Measurements from ENCODE around the gene DARS1. TPM values are rescaled to one million over a fixed set of nuclear protein-coding genes. Genes with fewer than 3 reads are reported as not detected.
"Not testable (repeated sequence)": the region's sequence is repeated elsewhere in the genome, so short reads cannot be mapped to it uniquely, and the experiment has no call there.

The DARS1 gene
- total RNA-seq, 2 experiments from 2014 or later: 147 to 151 TPM

- Mint-ChIP-seq H3K9me3 (no peaks in the 10 kb centered on the region), H3K4me3 (no peak overlapping the region), H3K4me1 (peaks cover 15% of the 10 kb centered on the region), H3K27ac (no peak overlapping the region), H3K36me3 (ENCODE audit: low read depth) (peaks cover 29% of the 10 kb centered on the region), H3K27me3 (no peaks in the 10 kb centered on the region)
- DNase-seq: no peak
- CTCF ChIA-PET: interaction anchor here (0.7 to 7.0 kb wide), 33 partner anchors 8 to 509 kb away, joined by 3 to 263 read pairs (median 4); partner anchors contain the start of gene CXCR4
- POLR2A ChIA-PET: interaction anchor here (0.7 to 3.0 kb wide), 8 partner anchors 11 to 470 kb away, joined by 3 to 12 read pairs (median 5); partner anchors contain the start of gene DARS1
Observed at GRCh38 chr2:135914485-135914884, 70.9 kb downstream of the DARS1 start.

GRCh38 chr2:135913727-135914365 lies 71.6 kb downstream of the DARS1 start:
- ChIA-PET CTCF (interaction anchor here (0.7 to 7.0 kb wide), 39 partner anchors 10 to 824 kb away, joined by 3 to 263 read pairs (median 4); partner anchors contain the start of gene CXCR4), POLR2A (interaction anchor here (0.6 to 3.0 kb wide), 12 partner anchors 10 to 471 kb away, joined by 3 to 12 read pairs (median 4); partner anchors contain the start of genes DARS1 and MCM6)
- no peak overlapping the region for H3K4me3 Mint-ChIP-seq
- no peaks in the 10 kb centered on the region for H3K9me3 Mint-ChIP-seq
- no peak overlapping the region for H3K27ac Mint-ChIP-seq
- H3K27me3 Mint-ChIP-seq: no peaks in the 10 kb centered on the region
- peaks cover 15% of the 10 kb centered on the region for H3K4me1 Mint-ChIP-seq
- DNase-seq: peak; percentile 38
- peaks cover 34% of the 10 kb centered on the region for H3K36me3 Mint-ChIP-seq (ENCODE audit: low read depth)

GRCh38 chr2:135909976-135910375 lies 75.5 kb downstream of the DARS1 start:
- Mint-ChIP-seq H3K27ac (no peak overlapping the region), H3K4me1 (peaks cover 6% of the 10 kb centered on the region), H3K36me3 (ENCODE audit: low read depth) (peaks cover 56% of the 10 kb centered on the region), H3K9me3 (no peaks in the 10 kb centered on the region), H3K27me3 (no peaks in the 10 kb centered on the region), H3K4me3 (no peak overlapping the region)
- POLR2A ChIA-PET: interaction anchor here (1.5 kb wide), 1 partner anchor 472 kb away, joined by 4 read pairs; no protein-coding TSS in a partner anchor
- no peak for DNase-seq
- CTCF ChIA-PET: interaction anchor here (2.0 kb wide), 1 partner anchor 474 kb away, joined by 8 read pairs; no protein-coding TSS in a partner anchor

DNA sequence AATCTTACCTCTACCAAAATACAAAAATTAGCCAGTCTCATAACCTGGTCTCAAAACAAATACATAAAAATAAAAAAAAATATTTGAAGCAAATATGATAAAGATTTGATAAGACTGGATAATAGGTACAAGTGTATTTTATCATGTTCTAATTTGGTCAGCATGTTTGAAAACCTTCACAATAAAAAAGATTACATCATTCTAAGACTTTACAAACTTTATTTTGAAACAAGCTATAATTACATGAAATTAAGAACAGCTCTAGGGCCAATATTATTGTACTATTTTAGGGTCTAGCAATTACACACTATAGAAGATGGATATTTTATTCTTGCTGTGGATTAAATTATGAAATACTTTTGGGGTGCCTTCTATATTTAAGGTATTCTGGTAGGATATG lies 79.7 kb downstream of the DARS1 start:
- Mint-ChIP-seq H3K36me3 (ENCODE audit: low read depth) (peaks cover 59% of the 10 kb centered on the region), H3K9me3 (no peaks in the 10 kb centered on the region), H3K27me3 (no peaks in the 10 kb centered on the region), H3K4me3 (no peak overlapping the region), H3K27ac (no peak overlapping the region), H3K4me1 (peaks cover 1% of the 10 kb centered on the region)
- DNase-seq: no peak
- POLR2A ChIA-PET: interaction anchor here (1.2 kb wide), 1 partner anchor 30 kb away, joined by 3 read pairs; no protein-coding TSS in a partner anchor
- CTCF ChIA-PET: no interaction called here

DNA sequence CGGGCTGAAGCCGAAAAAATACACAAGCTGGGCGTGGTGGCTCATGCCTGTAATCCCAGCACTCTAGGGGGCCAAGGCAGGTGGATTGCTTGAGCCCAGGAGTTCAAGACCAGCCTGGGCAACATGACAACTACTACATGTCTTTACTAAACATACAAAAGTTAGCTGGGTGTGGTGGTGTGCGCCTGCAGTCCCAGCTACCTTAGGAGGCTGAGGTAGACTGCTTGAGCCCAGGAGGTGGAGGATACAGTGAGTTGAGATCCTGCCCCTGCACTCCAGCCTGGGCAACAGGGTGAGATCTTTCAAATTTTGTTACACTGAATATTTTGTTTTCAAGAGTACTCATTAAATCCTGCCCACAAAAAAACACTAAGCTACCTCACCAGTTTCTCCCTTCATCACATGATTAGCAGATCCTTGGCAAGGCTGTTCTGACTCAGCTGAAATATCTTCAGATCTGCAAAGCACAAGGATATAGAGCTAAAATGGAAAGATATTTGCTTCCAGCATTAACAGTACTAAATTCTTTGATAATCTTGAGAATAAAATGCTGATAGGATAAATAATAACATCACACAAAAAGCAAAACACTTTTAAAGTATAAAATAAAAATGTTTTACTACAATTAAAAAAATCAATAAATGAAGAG lies 81.0 kb downstream of the DARS1 start:
- peaks cover 1% of the 10 kb centered on the region for H3K4me1 Mint-ChIP-seq
- no peak overlapping the region for H3K27ac Mint-ChIP-seq
- ChIA-PET POLR2A (interaction anchor here (0.9 to 1.7 kb wide), 2 partner anchors 9 to 10 kb away, joined by 4 read pairs; no protein-coding TSS in a partner anchor), CTCF (interaction anchor here (0.6 to 2.0 kb wide), 2 partner anchors 10 to 480 kb away, joined by 3 to 9 read pairs; no protein-coding TSS in a partner anchor)
- DNase-seq: no peak
- H3K36me3 Mint-ChIP-seq (ENCODE audit: low read depth): peaks cover 56% of the 10 kb centered on the region
- no peaks in the 10 kb centered on the region for H3K27me3 Mint-ChIP-seq
- no peaks in the 10 kb centered on the region for H3K9me3 Mint-ChIP-seq
- H3K4me3 Mint-ChIP-seq: no peak overlapping the region

GRCh38 chr2:135903650-135904049 lies 81.8 kb downstream of the DARS1 start:
- ChIA-PET CTCF (interaction anchor here (0.6 to 2.0 kb wide), 2 partner anchors 10 to 481 kb away, joined by 3 to 9 read pairs; no protein-coding TSS in a partner anchor), POLR2A (interaction anchor here (1.7 kb wide), 1 partner anchor 11 kb away, joined by 4 read pairs; no protein-coding TSS in a partner anchor)
- Mint-ChIP-seq H3K9me3 (no peaks in the 10 kb centered on the region), H3K36me3 (ENCODE audit: low read depth) (peaks cover 56% of the 10 kb centered on the region), H3K4me1 (peaks cover 1% of the 10 kb centered on the region), H3K4me3 (no peak overlapping the region), H3K27ac (no peak overlapping the region), H3K27me3 (no peaks in the 10 kb centered on the region)
- no peak for DNase-seq

DNA sequence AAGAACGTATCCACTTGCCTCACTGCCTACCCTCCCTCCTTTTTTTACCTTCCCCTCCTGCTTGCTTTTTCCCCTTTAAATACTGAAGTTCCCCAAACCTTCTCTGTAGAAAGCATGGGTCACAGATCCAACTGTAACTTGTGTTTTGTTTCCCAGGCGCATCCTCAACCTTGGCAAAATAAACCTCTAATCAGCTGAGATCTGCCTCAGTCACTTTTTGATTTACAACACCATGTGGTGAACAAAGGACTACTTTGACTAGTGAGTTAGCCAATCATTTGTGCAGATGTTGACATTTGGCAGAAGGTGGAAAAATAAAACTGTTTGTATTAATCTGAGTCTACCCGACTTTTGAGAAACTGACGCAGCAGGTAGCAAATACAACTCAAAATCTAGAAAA lies 85.9 kb downstream of the DARS1 start:
- no peaks in the 10 kb centered on the region for H3K27me3 Mint-ChIP-seq
- ChIA-PET POLR2A (no interaction called here), CTCF (no interaction called here)
- H3K4me3 Mint-ChIP-seq: no peak overlapping the region
- H3K9me3 Mint-ChIP-seq: no peaks in the 10 kb centered on the region
- H3K36me3 Mint-ChIP-seq (ENCODE audit: low read depth): peaks cover 36% of the 10 kb centered on the region
- H3K4me1 Mint-ChIP-seq: peaks cover under 1% of the 10 kb centered on the region
- no peak overlapping the region for H3K27ac Mint-ChIP-seq
- DNase-seq: no peak

DNA sequence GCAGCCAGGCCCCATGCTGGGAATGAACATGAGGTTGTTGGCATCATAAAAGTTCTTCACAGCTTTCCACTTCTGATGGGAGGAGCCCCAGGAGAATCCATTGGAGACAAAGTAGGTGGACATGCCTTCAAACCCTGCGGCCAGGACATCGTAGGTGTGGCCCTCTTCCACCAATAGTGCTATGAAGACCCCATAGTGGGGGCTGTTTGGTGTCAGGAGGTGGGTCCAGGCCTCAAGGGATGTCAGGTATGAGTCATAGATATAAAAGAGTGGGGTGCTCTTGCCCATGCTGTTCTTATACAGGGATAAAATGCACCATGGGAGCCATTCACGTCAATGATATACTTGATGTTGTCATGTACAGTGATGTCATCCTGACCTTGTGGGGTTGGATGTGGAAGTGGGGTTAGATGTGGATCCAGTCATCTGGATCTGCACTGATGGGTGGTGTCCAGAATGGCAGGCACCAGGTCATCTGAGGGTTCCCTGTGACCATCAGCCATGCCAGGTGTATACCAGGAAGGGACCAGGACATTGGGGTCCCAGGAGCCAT lies 87.1 kb downstream of the DARS1 start:
- no peak overlapping the region for H3K27ac Mint-ChIP-seq
- ChIA-PET POLR2A (no interaction called here), CTCF (no interaction called here)
- no peaks in the 10 kb centered on the region for H3K4me1 Mint-ChIP-seq
- no peaks in the 10 kb centered on the region for H3K27me3 Mint-ChIP-seq
- H3K36me3 Mint-ChIP-seq (ENCODE audit: low read depth): peaks cover 28% of the 10 kb centered on the region
- H3K4me3 Mint-ChIP-seq: no peak overlapping the region
- DNase-seq: no peak
- no peaks in the 10 kb centered on the region for H3K9me3 Mint-ChIP-seq

GRCh38 chr2:135894930-135895329 lies 90.5 kb downstream of the DARS1 start:
- no peak overlapping the region for H3K4me3 Mint-ChIP-seq
- H3K9me3 Mint-ChIP-seq: no peaks in the 10 kb centered on the region
- ChIA-PET POLR2A (interaction anchor here (1.2 kb wide), 1 partner anchor 19 kb away, joined by 4 read pairs; the partner anchor contains the start of gene MCM6), CTCF (interaction anchor here (0.6 kb wide), 1 partner anchor 491 kb away, joined by 3 read pairs; no protein-coding TSS in a partner anchor)
- H3K36me3 Mint-ChIP-seq (ENCODE audit: low read depth): peaks cover 18% of the 10 kb centered on the region
- no peak overlapping the region for H3K27ac Mint-ChIP-seq
- H3K27me3 Mint-ChIP-seq: no peaks in the 10 kb centered on the region
- no peaks in the 10 kb centered on the region for H3K4me1 Mint-ChIP-seq
- no peak for DNase-seq

DNA sequence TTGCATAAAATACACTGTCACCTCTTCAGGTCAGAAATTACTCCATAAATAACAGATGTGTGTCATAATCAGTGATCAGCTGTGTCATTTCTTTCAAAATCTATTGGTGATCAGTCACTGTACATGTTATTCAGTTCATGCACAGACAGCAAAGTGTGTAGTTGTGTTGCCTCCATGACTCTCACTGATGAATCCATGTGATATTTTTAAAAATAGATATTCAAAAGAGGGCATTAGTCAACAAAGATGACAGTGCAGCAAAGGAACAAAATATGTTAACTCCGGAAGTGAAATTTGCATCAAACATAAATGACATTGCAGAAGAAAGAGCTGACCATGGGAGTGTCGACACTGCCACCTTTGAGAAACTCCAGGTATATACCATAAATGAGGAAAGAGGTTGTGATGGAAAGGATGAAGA lies 92.0 kb downstream of the DARS1 start:
- DNase-seq: no peak
- Mint-ChIP-seq H3K36me3 (ENCODE audit: low read depth) (peaks cover 4% of the 10 kb centered on the region), H3K4me1 (no peaks in the 10 kb centered on the region), H3K9me3 (no peaks in the 10 kb centered on the region), H3K27ac (no peak overlapping the region), H3K4me3 (no peak overlapping the region), H3K27me3 (no peaks in the 10 kb centered on the region)
- ChIA-PET POLR2A (interaction anchor here (1.4 kb wide), 1 partner anchor 18 kb away, joined by 6 read pairs; the partner anchor contains the start of gene MCM6), CTCF (interaction anchor here (1.1 kb wide), 1 partner anchor 21 kb away, joined by 3 read pairs; no protein-coding TSS in a partner anchor)

GRCh38 chr2:135890835-135891234 lies 94.6 kb downstream of the DARS1 start:
- CTCF ChIA-PET: no interaction called here
- POLR2A ChIA-PET: no interaction called here
- Mint-ChIP-seq H3K27ac (no peak overlapping the region), H3K27me3 (no peaks in the 10 kb centered on the region), H3K9me3 (no peaks in the 10 kb centered on the region), H3K36me3 (ENCODE audit: low read depth) (peaks cover 3% of the 10 kb centered on the region), H3K4me1 (peaks cover 2% of the 10 kb centered on the region), H3K4me3 (no peak overlapping the region)
- no peak for DNase-seq

GRCh38 chr2:135890149-135890548 lies 95.3 kb downstream of the DARS1 start:
- CTCF ChIA-PET: no interaction called here
- POLR2A ChIA-PET: no interaction called here
- Mint-ChIP-seq H3K27me3 (peaks cover 5% of the 10 kb centered on the region), H3K36me3 (ENCODE audit: low read depth) (peaks cover 3% of the 10 kb centered on the region), H3K4me3 (no peak overlapping the region), H3K9me3 (no peaks in the 10 kb centered on the region), H3K27ac (no peak overlapping the region), H3K4me1 (peaks cover 2% of the 10 kb centered on the region)
- no peak for DNase-seq

DNA sequence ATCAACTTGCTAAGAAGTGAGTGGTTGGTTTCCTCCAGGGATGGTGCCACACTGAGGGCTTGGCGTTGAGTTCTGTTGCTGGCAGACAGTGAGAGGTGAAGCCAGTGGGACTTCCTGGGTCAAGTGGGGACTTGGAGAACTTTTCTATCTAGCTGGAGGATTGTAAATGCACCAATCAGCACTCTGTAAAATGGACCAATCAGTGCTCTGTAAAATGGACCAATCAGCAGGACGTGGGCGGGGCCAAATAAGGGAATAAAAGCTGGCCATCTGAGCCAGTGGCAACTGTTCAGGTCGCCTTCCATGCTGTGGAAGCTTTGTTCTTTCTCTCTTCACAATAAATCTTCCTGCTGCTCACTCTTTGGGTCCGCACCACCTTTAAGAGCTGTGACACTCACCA lies 96.8 kb downstream of the DARS1 start:
- H3K4me3 Mint-ChIP-seq, DNase-seq: not testable (repeated sequence)
- POLR2A ChIA-PET: interaction anchor here (1.7 kb wide), 1 partner anchor 13 kb away, joined by 8 read pairs; the partner anchor contains the start of gene MCM6

More for the DNA sequence above, 96.8 kb downstream of the DARS1 start:
- H3K27me3 Mint-ChIP-seq; H3K27ac Mint-ChIP-seq; H3K4me1 Mint-ChIP-seq; H3K9me3 Mint-ChIP-seq; CTCF ChIA-PET; H3K36me3 Mint-ChIP-seq (ENCODE audit: low read depth): not testable (repeated sequence)

All from activated CD4-positive, alpha-beta memory T cell treated with anti-CD3 and anti-CD28 coated beads, Interleukin-2, amount 10 ng/mL, durations not matched to agents 7 days and 5 days (primary cell).